Measurements from ENCODE around the gene TPM1. TPM values are rescaled to one million over a fixed set of nuclear protein-coding genes. Genes with fewer than 3 reads are reported as not detected.

Gene TPM1
- total RNA-seq, 1 experiment from 2014 or later = 748 TPM

- H3K79me1 ChIP-seq (ENCODE audit: insufficient read depth, low read depth, low read length, poor library complexity, severe bottlenecking) = no peaks in the 10 kb centered on the region
- H3K18ac ChIP-seq (ENCODE audit: insufficient read length, low read depth, low read length) = no peak overlapping the region
- H3K23ac ChIP-seq (ENCODE audit: insufficient read length, low read depth, low read length) = no peak overlapping the region
- H3K23me2 ChIP-seq (ENCODE audit: insufficient read length, low read depth, low read length, poor library complexity, severe bottlenecking) = no peaks in the 10 kb centered on the region
- H3K79me2 ChIP-seq (ENCODE audit: insufficient read depth, low read length) = no peaks in the 10 kb centered on the region; the same call in 1 of the 2 replicates
- WGBS (ENCODE audit: extremely low coverage, insufficient read length, low lambda C conversion rate) = no CpG with 5 or more reads among the region's 6 CpGs
- H3K9me3 ChIP-seq (ENCODE audit: control insufficient read depth, low read depth, low read length) = no peaks in the 10 kb centered on the region
- peaks cover 42 to 98% (median 94%) of the 10 kb centered on the region in 3 experiments; a peak in 6 of 7 replicates for H3K36me3 Mint-ChIP-seq (ENCODE audit: insufficient read depth in 1 of 3, low read depth in 3 of 3)
- no peak overlapping the region for H2AK5ac ChIP-seq (ENCODE audit: insufficient read length, low read length)
- H3K27me3 ChIP-seq (ENCODE audit: insufficient read depth, low read length) = no peaks in the 10 kb centered on the region
- no peak overlapping the region for H3K56ac ChIP-seq (ENCODE audit: insufficient read length, low read depth, low read length)
- H3K27ac ChIP-seq (ENCODE audit: insufficient read length, low read depth, low read length) = no peak overlapping the region
- H4K20me1 ChIP-seq (ENCODE audit: control insufficient read depth, insufficient read depth, insufficient read length) = no peaks in the 10 kb centered on the region
- no peaks in the 10 kb centered on the region for H3K9me3 Mint-ChIP-seq
- H3K4me3 Mint-ChIP-seq = no peak overlapping the region
- H2BK20ac ChIP-seq (ENCODE audit: low read depth, low read length, poor library complexity, severe bottlenecking) = no peak overlapping the region
- peak overlapping the region in 2 of 3 experiments; percentile 74 to 91; a peak in 3 of 7 replicates for H3K27ac Mint-ChIP-seq
- H4K91ac ChIP-seq (ENCODE audit: insufficient read length, low read depth, low read length) = no peak overlapping the region
- no peak overlapping the region for H3T11ph ChIP-seq (ENCODE audit: low read length)
- no peak overlapping the region for H2BK5ac ChIP-seq (ENCODE audit: insufficient read length, low read length)
- H4K5ac ChIP-seq (ENCODE audit: insufficient read length, low read depth, low read length) = no peak overlapping the region
- H3K27me3 Mint-ChIP-seq (ENCODE audit: low read depth) = no peaks in the 10 kb centered on the region
- no peak overlapping the region for H2AFZ ChIP-seq (ENCODE audit: low read length)
- no peak overlapping the region for H2BK12ac ChIP-seq (ENCODE audit: insufficient read length, low read depth, low read length)
- H3K4me1 ChIP-seq (ENCODE audit: insufficient read depth, low read length) = no peaks in the 10 kb centered on the region
- peaks cover 19 to 24% of the 10 kb centered on the region in 2 experiments for H3K4me1 Mint-ChIP-seq
- DNase-seq = no peak
- TF ChIP-seq CTCF (conservative IDR thresholded peaks at IDR 0.05) = peak; percentile 19; the same call in 1 of the 3 replicates
- no peak overlapping the region for H3K9ac ChIP-seq (ENCODE audit: extremely low read depth, insufficient read length, low read length)
- H2BK120ac ChIP-seq (ENCODE audit: low read depth, low read length, poor library complexity, severe bottlenecking) = no peak overlapping the region
- no peak overlapping the region for H3K14ac ChIP-seq (ENCODE audit: insufficient read depth, low read length)
- H3K4me2 ChIP-seq (ENCODE audit: insufficient read depth, insufficient read length, low read length) = no peak overlapping the region
- no peak overlapping the region for H3K4ac ChIP-seq (ENCODE audit: low read depth, low read length)
- H4K8ac ChIP-seq (replicated peaks; ENCODE audit: insufficient read length, low read depth, low read length) = no peak overlapping the region
- no peak overlapping the region for H2BK15ac ChIP-seq (ENCODE audit: low read depth, low read length)
These were observed 14.3 kb downstream of the TPM1 start for GRCh38 chr15:63056829-63057228.

Measured in H9 (cell line).